DMS79 (cell line): Measurements from ENCODE around the gene ABCF1.
A peak's percentile ranks its signal among the peaks of the same experiment; 100 is the strongest.

Experiments
- DNase-seq: peaks from one replicate; lab custom pipeline; 2025; lab: John Stamatoyannopoulos, UW

ABCF1 gene

DNA sequence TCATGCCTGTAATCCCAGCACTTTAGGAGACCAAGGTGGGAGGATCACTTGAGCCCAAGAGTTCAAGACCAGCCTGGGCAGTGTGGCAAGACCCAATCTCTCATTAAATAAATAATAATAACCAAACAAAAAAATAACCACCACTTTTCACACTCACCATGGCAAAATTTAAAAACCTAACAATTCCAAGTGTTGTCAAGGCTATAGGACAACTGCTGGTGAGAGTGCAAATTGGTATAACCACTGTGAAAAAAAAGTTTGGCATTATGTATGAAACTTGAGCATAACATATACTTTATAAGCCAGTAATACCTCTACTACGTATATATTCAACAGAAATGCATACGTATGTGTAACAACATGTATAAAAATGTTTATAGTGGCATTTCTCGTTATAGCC, 10.3 kb upstream of the ABCF1 start:
- DNase-seq, result no peak

DNA sequence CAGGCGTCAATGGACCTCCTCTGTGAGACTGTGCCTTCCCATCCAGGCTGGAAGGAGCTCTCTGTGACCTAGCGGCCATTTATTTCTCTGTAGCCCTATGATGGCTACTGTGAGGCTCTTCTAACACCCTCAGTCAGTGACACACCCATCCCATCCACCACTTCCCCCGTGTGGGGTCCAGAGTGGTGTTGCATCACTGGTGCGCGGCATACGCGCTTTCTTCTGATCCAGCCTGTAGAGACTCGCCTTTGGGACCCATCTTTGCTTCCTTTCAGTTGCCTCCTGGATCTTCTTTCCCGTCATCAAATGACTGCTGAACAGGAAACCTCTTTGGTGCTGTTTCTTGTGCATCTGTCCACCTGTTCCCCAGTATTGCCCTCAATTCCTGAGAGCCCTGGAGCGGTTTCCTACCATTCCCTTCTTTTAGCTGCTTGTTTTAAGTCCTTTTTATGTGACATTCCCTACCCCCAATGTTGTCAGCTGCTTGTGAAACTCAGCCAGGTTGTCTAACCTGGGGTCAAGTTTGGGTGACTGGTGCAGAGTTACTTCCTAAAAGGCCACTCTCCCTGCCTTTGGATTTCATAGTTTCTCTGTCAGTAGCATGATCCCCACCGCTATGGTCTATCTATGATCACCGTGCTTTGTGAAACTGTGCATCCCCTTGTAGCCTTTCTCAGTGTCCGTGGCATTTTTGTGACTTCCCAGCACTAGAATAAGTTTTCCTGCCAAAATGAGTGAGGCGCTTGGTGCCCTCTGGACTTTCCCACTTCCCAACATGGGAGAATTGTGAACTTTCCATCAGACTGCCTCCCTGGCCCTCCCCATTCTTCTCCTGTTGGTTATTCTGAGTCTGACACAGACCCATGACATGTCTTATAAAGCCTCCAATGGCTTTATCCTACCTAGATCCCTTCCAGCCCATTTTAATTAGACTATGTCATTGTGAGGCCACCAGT, 8.5 kb upstream of the ABCF1 start:
- DNase-seq, result no peak

DNA sequence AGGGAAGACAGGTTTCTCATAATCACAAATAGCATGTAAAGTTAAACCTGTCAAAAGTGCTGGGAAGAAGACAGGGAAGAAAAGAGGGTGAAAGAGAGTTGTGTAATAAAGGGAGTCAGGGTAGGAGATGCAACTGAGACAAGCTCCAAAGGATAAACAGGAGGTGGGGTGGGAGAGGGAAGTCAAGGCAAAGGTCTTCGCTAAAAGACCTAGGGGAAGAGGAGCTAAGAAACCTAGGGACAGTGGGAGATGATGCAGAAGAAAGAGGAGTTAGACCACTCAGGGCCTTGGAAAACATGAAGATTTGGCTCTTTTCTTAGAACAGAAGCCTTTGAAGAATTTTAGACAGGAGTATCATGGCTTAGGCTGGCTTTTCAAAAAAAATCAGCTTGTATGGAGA, 7.1 kb upstream of the ABCF1 start:
- DNase-seq, result no peak

DNA sequence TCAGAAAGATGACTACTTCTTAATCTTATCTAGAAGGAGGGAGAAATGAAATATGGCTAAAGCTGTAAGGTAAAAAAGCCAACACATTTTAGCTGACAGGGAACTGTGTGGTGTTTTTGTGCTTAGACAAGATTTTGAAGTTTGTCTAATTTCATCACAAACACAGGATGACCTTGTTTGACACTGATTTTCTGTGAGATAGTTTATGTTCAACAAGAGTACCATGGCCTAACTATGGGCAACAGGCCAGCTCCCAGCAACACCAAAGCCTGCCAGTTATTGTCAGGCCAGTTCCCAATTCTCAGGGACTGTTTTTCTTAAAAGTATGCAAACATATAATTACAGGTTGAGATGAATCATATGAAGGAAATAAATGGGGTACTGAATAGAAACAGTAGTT, 5.5 kb upstream of the ABCF1 start:
- DNase-seq, result no peak

DNA sequence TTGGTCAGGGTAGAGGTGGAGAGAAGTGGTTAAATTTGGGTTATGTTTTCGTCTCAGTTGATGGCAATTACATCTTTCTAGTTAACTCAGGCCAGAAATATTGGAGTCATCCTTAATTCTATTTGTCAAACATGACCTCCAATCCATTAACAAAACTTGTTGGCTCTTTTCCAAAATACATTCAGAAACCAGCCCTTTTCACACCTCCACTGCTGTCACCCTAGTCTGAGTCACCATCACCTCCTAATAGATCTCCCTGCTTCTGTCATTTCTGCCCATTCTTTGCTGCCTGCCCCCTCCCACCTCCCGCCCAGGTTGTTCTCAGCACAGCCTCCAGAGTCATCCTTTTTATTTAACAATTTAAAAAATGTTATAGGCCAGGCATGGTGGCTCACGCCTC, 3.0 kb upstream of the ABCF1 start:
- DNase-seq, result no peak

DNA sequence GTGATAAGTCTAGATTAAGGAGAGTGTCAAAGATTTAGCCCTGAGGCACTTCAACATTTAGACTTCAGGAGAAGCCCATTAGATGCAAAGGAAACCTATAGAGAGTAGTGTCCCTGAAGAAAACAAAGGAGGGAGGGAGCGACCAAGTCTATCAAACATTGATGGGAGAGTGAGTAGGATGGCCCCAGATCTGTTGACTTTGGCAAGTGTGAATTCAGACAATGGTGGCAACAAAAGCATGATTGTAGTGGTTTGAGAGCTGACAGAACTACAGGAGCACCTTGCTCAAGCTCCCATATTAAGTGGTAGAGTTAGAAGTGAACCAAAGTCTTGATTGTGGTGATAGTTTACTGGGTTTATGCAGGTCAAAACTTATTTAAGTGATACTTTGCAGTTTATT, 979 bp upstream of the ABCF1 start:
- DNase-seq, result no peak

DNA sequence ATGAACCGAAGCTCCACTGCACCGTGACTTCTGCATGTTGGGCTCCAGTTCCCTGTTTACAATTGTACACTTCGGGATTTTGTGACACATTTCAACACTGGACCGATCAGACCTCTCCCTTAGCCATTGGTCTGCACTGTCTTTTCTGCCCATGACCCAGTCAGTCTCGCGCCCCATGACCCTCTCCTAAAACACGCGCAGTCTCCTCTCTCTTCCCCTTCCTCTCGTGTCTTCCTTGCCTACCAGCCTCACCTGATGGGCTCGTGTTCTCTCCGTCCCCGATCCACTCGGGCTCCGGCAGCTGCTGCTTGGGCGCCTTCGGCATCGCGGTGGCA, 535 bp upstream of the ABCF1 start:
- DNase-seq, result peak; percentile 27

DNA sequence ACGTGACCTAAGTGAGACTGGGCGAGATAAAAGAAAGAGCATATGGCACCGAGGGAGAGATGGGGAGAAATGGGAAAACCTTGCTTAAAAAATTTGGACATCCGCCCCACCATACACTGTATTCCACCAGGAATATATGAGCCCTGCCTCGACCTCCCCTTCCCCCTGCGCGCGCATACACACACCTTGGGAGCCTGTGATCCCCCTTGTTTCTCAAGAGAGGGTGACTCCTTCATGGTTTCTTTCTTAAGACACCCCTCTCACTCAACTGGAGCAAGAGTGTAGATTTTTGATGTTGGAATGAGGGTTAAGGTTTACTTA, 480 bp downstream of the ABCF1 start:
- no peak for DNase-seq

DNA sequence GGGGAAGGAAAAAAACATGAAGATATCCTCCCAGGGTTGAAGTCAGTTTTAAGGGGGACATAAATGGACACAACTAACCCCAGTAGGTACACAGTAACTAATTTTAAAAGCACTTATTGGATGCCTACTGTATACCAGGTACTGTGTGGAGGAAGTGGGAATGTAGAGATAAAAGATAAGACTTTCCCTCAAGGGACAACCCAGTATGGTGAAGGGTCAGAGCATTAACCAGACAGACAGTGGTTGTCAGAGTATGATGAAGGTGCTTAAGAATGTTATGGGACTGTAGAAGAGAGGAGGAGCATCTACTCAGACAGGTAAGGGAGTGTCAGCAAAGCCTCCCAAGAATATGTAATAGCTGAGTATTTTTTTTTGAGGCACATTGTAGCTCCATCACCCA, 906 bp downstream of the ABCF1 start:
- DNase-seq, result no peak

DNA sequence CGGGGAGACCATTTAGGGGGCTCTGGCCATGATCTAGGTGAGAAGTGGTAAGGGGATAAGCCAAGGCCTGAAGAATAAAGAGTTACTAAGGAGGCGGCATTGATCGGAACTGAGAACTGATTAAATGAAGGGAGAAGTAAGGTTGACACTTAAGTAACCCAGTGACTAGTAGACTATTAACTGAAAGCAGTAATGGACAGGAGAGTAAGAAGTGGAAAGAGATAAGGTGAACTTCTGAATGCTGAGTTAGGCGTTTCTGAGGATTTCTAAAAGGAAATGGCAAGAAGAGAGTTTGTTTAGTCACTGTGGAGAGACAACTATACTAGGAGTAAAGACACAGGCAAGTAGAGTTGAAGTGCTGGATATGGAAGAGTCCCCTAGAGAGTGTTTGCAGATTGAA, 1.9 kb downstream of the ABCF1 start:
- DNase-seq, result no peak

DNA sequence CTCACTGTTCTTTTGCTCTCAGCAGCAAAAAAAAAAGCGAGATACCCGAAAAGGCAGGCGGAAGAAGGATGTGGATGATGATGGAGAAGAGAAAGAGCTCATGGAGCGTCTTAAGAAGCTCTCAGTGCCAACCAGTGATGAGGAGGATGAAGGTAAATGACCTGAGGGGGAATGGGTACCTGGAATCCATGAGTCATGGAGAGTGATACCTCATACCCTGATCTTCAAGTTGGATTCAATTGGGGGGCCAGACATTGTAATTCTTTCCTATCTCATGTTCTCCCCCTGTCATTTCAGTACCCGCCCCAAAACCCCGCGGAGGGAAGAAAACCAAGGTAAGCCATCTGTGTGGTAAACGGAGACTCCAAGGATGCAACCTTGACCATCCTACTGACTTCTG, 6.8 kb downstream of the ABCF1 start:
- no peak for DNase-seq

DNA sequence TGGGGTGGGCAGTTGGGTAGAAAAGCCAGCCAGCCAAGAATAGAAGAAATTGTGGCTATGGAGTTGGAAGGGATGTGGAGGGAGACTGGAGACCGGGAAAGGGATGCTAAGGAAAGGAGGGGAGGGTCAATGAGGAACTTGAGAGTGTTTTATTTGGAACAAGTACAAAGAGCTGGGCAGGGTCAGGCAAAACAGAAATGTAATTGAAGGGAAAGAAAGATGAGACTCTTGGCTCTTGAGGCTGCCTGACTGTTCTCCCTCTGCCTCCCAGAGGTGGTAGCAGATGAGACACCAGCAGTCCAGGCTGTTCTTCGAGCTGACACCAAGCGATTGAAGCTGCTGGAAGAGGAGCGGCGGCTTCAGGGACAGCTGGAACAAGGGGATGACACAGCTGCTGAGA, 12.7 kb downstream of the ABCF1 start:
- no peak for DNase-seq

DNA sequence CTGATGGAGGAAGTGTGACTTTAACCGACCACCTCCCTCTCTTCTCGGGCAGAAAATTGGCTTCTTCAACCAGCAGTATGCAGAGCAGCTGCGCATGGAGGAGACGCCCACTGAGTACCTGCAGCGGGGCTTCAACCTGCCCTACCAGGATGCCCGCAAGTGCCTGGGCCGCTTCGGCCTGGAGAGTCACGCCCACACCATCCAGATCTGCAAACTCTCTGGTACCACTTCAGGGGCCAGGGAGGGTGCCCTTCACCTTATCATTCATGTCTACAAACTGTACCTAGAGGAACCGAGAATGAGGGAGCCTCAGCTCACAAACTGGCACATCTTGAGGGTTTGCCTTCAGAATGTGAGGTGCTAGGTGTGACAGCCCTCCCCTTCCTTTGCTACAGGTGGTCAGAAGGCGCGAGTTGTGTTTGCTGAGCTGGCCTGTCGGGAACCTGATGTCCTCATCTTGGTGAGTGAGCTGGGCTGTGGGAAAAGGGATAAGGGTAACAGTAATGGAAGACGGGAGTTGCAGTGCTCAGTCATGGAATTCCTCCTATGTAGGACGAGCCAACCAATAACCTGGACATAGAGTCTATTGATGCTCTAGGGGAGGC, 18.6 kb downstream of the ABCF1 start:
- DNase-seq, result no peak

DNA sequence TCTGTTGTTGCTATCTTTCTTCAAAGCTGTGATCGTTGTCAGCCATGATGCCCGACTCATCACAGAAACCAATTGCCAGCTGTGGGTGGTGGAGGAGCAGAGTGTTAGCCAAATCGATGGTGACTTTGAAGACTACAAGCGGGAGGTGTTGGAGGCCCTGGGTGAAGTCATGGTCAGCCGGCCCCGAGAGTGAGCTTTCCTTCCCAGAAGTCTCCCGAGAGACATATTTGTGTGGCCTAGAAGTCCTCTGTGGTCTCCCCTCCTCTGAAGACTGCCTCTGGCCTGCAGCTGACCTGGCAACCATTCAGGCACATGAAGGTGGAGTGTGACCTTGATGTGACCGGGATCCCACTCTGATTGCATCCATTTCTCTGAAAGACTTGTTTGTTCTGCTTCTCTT, 19.3 kb downstream of the ABCF1 start:
- DNase-seq, result no peak

DNA sequence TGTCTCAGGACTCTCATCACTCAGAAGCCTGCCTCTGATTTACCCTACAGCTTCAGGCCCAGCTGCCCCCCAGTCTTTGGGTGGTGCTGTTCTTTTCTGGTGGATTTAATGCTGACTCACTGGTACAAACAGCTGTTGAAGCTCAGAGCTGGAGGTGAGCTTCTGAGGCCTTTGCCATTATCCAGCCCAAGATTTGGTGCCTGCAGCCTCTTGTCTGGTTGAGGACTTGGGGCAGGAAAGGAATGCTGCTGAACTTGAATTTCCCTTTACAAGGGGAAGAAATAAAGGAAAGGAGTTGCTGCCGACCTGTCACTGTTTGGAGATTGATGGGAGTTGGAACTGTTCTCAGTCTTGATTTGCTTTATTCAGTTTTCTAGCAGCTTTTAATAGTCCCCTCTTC, 19.8 kb downstream of the ABCF1 start:
- DNase-seq, result no peak

DNA sequence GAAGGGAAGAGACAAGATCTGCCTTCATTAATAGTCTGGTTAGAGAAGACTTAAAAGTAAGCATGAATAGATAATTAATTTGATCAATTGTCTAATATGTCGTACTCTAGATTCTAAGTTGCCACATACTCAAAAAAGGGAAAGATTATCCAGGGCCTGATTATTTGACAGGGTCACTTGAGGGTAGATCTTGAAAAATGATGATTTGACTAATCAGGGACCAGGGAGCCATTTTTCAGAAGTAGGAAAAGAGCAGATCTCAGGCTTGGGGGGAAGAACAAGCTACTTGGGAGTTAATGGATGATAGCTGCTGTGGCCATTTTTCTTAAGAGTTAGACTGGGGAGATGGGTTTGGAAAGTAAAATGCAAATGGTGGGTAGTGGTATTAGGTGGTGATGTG, 21.0 kb downstream of the ABCF1 start:
- DNase-seq, result no peak

DNA sequence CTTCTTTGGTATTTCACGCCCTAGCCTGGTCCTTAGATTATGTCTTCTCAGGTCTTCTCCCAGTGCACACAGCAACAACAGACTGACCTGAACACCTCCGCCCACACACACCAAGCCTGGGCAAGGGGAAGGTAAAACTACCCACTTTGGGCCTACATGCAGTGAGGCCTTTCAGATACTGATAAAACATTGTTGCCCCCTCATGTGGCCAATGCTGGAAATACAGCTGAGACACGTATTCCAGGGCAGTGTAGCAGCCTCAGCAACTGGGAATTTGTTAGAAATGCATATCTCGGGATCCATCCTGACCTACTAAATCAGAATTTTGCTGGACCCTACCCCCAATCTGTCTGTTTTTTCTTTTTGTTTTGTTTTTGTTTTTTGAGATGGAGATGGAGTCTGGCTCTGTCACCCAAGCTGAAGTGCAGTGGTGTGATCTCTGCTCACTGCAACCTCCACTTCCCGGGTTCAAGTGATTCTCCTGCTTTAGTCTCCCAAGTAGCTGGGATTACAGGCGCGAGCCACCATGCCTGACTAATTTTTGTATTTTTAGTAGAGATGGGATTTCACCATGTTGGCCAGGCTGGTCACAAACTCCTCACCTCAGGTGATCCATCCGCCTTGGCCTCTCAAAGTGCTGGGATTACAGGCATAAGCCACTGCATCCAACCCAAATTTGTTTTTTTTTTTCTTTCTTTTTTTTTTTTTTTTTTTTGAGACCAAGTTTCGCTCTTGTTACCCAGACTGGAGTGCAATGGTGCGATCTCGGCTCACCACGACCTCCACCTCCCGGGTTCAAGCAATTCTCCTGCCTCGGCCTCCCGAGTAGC, 26.3 kb downstream of the ABCF1 start:
- DNase-seq, result peak; percentile 14

DNA sequence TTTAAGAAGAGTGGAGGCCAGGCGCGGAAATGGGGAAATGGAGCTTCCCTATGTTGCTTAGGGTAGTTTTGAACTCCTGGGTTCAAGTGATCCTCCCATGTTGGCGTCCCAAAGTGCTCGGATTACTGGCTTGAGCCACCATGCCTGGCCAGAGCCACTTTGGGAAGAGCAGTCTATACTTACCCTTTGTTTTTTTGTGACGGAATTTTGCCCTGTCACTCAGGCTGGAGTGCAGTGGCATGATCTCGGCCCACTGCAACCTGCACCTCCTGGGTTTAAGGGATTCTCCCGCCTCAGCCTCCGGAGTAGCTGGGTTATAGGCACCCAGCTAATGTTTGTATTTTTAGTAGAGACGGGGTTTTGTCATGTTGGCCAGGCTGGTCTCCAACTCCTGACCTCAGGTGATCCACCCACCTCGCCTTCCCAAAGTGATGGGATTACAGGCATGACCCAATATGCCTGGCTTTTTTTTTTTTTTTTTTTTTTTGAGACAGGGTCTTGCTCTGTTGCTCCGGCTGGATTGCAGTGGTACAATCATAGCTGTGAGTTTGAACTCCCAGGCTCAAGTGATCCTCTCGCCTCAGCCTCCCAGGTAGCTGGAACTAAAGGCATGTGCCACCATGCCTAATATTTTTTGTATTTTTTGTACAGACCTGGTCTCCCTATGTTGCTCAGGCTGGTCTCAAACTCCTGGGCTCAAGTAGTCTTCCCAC, 27.8 kb downstream of the ABCF1 start:
- no peak for DNase-seq

DNA sequence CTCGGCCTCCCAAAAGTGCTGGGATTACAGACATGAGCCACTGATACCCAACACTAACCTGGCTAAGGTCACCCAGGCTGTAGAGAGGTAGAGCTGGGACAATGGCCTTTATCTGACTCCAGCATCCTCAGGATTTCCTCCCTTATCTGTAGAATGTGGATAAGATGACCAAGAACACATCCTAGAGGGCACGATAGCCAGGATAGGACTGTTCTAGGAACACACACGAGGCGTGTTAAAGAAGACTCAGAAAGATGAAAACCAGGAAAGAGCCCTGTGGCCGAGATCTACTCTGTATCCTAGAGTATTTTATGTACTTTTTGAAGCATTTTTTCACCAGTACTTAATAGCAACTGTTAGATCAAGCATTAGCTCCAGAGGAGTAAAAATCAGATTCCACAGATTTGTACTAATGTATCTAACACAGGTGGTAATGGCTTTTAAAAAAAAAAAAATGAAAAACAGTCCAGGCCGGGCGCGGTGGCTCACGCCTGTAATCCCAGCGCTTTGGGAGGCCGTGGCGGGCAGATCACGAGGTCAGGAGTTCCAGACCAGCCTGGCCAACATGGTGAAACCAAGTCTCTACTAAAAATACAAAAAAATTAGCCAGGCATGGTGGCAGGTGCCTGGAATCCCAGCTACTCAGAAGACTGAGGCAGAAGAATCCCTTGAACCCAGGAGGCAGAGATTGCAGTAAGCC, 28.5 kb downstream of the ABCF1 start:
- DNase-seq, result no peak

DNA sequence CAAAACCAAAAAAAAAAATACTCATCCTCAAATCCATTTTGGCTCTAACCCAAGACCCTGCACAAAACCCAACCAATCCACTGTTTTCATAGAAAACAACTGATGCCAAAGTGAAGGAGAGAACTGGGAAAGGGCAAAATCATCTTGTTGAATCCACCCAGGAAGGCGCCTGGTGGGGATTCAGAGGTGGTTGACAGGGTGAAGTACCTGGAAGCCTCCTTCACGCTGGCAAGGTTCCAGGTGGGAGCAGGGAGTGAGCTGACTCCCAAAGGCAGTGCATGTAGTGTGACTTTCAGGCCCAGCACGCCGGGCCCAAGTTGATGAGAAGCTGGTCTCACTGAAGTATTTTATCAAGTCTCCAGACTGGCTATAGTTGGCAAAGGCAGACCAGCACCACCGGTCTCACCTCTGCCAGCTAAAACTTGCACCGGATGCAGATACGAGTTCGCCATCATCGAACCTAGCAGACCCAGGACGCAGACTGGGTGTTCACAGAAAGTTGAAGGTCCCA, 29.3 kb downstream of the ABCF1 start:
- DNase-seq, result peak; percentile 3

DNA sequence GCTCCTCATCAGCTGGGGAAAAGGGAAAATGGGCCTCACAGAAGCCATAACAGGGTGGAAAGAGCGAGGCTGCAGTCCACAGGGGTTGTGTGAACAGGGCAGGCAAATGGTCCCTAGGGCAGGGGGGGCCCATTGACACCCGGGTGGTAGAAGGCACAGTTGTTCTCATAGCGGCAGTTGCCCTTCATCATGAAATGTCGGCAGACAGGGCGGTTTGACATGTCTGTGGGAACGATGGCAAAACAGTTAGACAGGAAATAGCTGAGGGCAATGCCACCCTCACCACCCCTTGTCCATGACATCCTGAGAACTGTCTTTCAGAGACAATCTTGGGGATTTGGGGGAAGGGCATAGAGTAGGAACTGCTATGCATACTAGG, 30.2 kb downstream of the ABCF1 start:
- no peak for DNase-seq
